HEK293 (cell line): Measurements from ENCODE around the gene SPOCK3.

Experiments
- SP7 ChIP-seq: fragments of 450-650 bp; formaldehyde crosslinking; IDR thresholded peaks from 2 replicates; pipeline ENCODE4 v1.5.1; 2016; ENCODE audit warnings: missing biosample characterization, missing genetic modification characterization
- ZNF274 ChIP-seq, 2 experiments: fragments of 200-500 bp in 1 of 2; fragments of 450-650 bp in 1 of 2; sonication (Bioruptor generic) in 1 of 2; formaldehyde crosslinking in 1 of 2; IDR thresholded peaks; 2 replicates each; pipeline versions ENCODE4 v1.5.1 to v1.6.1; 2014 to 2016; ENCODE audit warnings: borderline replicate concordance in 1 of 2, inconsistent platforms in 1 of 2, low read length in 1 of 2, missing biosample characterization in 1 of 2, missing genetic modification characterization in 1 of 2
- ZNF747 ChIP-seq: fragments of 450-650 bp; formaldehyde crosslinking; IDR thresholded peaks from 2 replicates; pipeline ENCODE4 v1.5.1; 2016; ENCODE audit warnings: missing biosample characterization, missing genetic modification characterization
- ZNF792 ChIP-seq: fragments of 450-650 bp; formaldehyde crosslinking; IDR thresholded peaks from 2 replicates; pipeline ENCODE4 v1.5.1; 2016; ENCODE audit warnings: missing biosample characterization, missing genetic modification characterization
- ZNF830 ChIP-seq: fragments of 450-650 bp; IDR thresholded peaks from 2 replicates; pipeline ENCODE4 v1.5.0; 2018; ENCODE audit warnings: missing biosample characterization, missing genetic modification characterization, low read depth, mild to moderate bottlenecking, moderate library complexity
- TF ChIP-seq, protein P1 (sequence below): fragments of 450-650 bp; formaldehyde crosslinking; IDR thresholded peaks from 2 replicates; pipeline ENCODE4 v1.5.1; 2016; ENCODE audit warnings: missing biosample characterization, missing genetic modification characterization
- TF ChIP-seq, protein P2 (sequence below): IDR thresholded peaks from 2 replicates; pipeline ENCODE4 v1.6.1; 2011; ENCODE audit warnings: mild to moderate bottlenecking, low read depth, low read length, borderline replicate concordance
- TF ChIP-seq, protein P3 (sequence below): fragments of 450-650 bp; formaldehyde crosslinking; IDR thresholded peaks from 2 replicates; pipeline ENCODE4 v1.5.1; 2016; ENCODE audit warnings: missing biosample characterization, missing genetic modification characterization, low read depth

DNA sequence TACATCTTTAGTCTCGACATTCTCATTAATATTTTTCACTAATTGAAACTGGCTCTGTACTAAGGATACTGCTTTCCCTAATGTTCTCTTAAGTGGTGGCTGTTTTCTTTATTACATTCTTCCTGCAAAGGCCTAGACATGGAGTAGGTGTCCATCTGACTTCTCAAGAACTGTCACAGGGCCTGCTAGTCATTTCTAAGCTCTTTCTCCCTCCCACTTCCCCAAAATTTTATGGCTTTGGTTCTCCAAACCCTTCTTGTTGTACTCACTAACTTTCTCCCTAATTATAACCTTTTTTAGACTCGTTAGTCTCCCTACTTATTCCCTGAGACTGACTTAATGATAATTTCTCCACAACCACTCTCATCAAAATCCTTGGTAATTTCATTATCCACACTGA lies 133.3 kb downstream of the SPOCK3 start:
- TF ChIP-seq, protein P1, sequence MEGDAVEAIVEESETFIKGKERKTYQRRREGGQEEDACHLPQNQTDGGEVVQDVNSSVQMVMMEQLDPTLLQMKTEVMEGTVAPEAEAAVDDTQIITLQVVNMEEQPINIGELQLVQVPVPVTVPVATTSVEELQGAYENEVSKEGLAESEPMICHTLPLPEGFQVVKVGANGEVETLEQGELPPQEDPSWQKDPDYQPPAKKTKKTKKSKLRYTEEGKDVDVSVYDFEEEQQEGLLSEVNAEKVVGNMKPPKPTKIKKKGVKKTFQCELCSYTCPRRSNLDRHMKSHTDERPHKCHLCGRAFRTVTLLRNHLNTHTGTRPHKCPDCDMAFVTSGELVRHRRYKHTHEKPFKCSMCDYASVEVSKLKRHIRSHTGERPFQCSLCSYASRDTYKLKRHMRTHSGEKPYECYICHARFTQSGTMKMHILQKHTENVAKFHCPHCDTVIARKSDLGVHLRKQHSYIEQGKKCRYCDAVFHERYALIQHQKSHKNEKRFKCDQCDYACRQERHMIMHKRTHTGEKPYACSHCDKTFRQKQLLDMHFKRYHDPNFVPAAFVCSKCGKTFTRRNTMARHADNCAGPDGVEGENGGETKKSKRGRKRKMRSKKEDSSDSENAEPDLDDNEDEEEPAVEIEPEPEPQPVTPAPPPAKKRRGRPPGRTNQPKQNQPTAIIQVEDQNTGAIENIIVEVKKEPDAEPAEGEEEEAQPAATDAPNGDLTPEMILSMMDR (tag by site-specific recombination), result no peak
- TF ChIP-seq ZNF830 (tag by site-specific recombination) (no peak), SP7 (tag by site-specific recombination) (no peak), ZNF792 (tag by site-specific recombination) (no peak), ZNF274 (IDR thresholded peaks at IDR 0.05; ENCODE audit: low read length) (no peak), ZNF274 (tag by site-specific recombination; IDR thresholded peaks at IDR 0.05; ENCODE audit: borderline replicate concordance) (no peak), ZNF747 (tag by site-specific recombination) (no peak)
- TF ChIP-seq, protein P2, sequence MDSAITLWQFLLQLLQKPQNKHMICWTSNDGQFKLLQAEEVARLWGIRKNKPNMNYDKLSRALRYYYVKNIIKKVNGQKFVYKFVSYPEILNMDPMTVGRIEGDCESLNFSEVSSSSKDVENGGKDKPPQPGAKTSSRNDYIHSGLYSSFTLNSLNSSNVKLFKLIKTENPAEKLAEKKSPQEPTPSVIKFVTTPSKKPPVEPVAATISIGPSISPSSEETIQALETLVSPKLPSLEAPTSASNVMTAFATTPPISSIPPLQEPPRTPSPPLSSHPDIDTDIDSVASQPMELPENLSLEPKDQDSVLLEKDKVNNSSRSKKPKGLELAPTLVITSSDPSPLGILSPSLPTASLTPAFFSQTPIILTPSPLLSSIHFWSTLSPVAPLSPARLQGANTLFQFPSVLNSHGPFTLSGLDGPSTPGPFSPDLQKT, result no peak
- TF ChIP-seq, protein P3, sequence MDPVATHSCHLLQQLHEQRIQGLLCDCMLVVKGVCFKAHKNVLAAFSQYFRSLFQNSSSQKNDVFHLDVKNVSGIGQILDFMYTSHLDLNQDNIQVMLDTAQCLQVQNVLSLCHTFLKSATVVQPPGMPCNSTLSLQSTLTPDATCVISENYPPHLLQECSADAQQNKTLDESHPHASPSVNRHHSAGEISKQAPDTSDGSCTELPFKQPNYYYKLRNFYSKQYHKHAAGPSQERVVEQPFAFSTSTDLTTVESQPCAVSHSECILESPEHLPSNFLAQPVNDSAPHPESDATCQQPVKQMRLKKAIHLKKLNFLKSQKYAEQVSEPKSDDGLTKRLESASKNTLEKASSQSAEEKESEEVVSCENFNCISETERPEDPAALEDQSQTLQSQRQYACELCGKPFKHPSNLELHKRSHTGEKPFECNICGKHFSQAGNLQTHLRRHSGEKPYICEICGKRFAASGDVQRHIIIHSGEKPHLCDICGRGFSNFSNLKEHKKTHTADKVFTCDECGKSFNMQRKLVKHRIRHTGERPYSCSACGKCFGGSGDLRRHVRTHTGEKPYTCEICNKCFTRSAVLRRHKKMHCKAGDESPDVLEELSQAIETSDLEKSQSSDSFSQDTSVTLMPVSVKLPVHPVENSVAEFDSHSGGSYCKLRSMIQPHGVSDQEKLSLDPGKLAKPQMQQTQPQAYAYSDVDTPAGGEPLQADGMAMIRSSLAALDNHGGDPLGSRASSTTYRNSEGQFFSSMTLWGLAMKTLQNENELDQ (tag by site-specific recombination), result no peak
